Fibroblast of mammary gland (primary cell): Measurements from ENCODE around the gene MAP3K6.

Source experiments
- DNase-seq: peaks from one replicate; pipeline ENCODE4 v3.0.0-alpha.2; 2010; ENCODE audit warnings: low read depth
- H3K4me3 ChIP-seq: 2 replicates; pipeline ENCODE4 v1.5.1; 2011; ENCODE audit warnings: low read depth, mild to moderate bottlenecking, low read length, moderate library complexity; ENCODE audit not compliant: control insufficient read depth
- CTCF ChIP-seq: conservative IDR thresholded peaks from 2 replicates; pipeline ENCODE4 v1.5.1; 2011; ENCODE audit warnings: low read depth, low read length, inconsistent platforms; ENCODE audit not compliant: control insufficient read depth, insufficient read depth

MAP3K6 gene

GRCh38 chr1:27348861-27349783, 17.6 kb downstream of the MAP3K6 start:
- DNase-seq, result no peak
- no peak for TF ChIP-seq CTCF
- H3K4me3 ChIP-seq, result peak overlapping the region; percentile 10

GRCh38 chr1:27346991-27347624, 19.7 kb downstream of the MAP3K6 start:
- no peak for DNase-seq
- H3K4me3 ChIP-seq, result no peak overlapping the region
- TF ChIP-seq CTCF, result no peak

- no peak overlapping the region for H3K4me3 ChIP-seq
- DNase-seq, result no peak
- TF ChIP-seq CTCF, result no peak
Measured at GRCh38 chr1:27346357-27346756, 20.4 kb downstream of the MAP3K6 start.

GRCh38 chr1:27345272-27345671, 21.5 kb downstream of the MAP3K6 start:
- TF ChIP-seq CTCF, result no peak
- H3K4me3 ChIP-seq, result no peak overlapping the region
- no peak for DNase-seq

- no peak overlapping the region for H3K4me3 ChIP-seq
- DNase-seq, result no peak
- no peak for TF ChIP-seq CTCF
Measured at GRCh38 chr1:27343639-27344025, 23.1 kb downstream of the MAP3K6 start.

- TF ChIP-seq CTCF, result no peak
- H3K4me3 ChIP-seq, result no peak overlapping the region
- DNase-seq, result no peak
Measured at GRCh38 chr1:27342778-27343638, 23.8 kb downstream of the MAP3K6 start.
